HG02571 (cell line): ENCODE results near the gene HAUS7.
"Not testable (repeated sequence)": the region's sequence is repeated elsewhere in the genome, so short reads cannot be mapped to it uniquely, and the experiment has no call there.

Experiments
- ATAC-seq: cut with Tn5 transposase; IDR thresholded peaks from one replicate; pipeline ENCODE4 v1.9.1; 2021; ENCODE audit warnings: mild to moderate bottlenecking, moderate library complexity; ENCODE audit not compliant: unreplicated experiment

Gene HAUS7

DNA sequence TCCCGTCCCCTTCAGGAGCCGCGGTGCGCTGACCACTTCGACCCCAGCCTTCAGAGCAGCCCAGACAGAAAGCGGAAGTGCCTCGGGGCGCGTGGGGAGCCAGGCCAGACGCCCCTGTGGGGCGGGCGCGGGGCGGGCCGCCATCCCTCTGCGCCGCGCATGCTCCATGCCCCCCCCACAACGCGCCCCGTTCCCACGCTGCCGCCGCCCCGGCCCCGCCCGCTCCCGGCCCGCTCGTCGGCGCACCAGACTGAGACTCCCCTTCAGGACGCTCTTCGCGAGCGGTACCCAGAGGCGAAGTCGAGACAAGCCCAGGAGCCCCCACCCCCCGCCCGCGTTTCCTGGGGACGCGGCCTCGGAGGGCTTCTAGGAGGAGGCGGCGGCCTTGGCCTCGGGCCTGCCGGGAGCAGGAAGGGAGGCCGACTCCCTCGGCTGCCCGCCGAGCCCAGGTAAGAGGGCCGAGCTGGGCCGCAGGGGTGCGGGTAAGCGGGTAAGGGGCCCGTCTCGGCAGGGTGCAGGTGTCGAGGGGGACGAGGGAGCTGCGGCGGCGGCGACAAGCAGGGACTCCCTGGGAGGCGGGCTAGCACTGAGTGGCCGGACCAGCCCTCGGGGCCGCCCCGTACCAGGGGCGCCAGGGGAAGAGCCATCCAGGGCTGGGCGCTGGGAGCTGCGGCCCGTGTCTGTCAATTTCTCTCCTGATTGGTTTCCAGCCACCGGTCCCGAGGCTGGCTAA lies 59.0 kb downstream of the HAUS7 start, which contains the start of gene ZFP92:
TSS of gene ZFP92 (plus strand) at position 218 of the 733 bp plus-strand sequence. CDS start 6,851 bp downstream, outside the sequence.
- ATAC-seq, result no peak

- no peak for ATAC-seq
Observed at GRCh38 chrX:153410888-153411254, 59.5 kb downstream of the HAUS7 start.

DNA sequence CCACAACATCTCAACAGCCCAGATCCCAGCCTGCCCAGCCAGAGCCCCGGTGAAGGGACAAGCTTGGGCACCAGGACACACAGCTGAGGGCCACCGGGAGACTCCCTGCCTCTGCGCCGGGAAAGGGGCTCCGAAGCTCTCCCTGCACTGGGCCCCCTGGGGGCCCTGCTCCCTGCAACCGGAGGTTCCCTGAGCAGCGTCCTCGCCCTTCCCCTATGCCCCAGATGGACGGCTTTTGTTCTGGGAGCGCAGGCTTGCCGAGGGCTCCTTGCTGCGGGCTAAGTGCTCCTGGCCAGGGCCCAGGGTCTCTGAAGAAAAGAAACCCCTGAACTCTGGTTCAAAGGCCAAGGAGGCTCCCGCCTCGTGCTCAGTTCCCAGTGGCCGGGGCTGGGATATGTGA lies 60.0 kb downstream of the HAUS7 start:
- ATAC-seq, result no peak

DNA sequence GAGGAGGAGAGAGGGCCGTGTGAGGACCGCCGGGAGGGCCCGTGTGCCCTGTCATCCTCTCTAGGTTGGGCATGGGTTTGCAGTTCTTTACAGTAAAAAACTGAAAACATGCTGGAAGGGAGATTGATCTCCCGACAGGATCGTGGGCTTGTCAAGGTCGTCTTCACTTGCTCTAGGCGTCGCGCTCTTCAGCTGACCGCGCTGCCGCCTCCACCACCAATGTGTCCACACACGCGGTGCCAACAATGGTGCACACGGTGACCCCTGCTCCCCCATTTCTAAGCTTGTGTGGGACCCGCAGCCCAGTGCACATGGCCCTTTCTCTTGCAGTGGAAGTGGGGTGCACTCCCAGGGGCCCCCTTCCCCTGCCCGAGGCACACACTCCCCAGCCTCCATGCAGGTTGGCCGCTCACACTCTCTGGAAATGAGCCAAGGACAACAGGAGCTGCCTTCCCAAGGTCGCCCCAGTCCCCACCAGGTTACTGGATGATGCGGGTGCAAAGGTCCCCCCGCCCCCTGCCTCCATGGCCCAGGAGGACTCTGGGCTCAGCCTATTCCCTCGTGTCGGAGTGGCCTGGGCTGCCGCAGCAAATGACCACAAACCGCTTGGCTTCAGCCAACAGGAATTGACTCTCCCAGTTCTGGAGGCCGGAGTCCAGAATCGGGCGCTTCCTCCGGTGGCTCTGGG lies 60.8 kb downstream of the HAUS7 start:
- ATAC-seq, result no peak

- ATAC-seq, result no peak
Observed at GRCh38 chrX:153408871-153409351, 61.5 kb downstream of the HAUS7 start.

- ATAC-seq, result no peak
Observed at GRCh38 chrX:153408221-153408721, 62.1 kb downstream of the HAUS7 start.

GRCh38 chrX:153407736-153408135 lies 62.6 kb downstream of the HAUS7 start:
- no peak for ATAC-seq

- ATAC-seq, result no peak
Observed at GRCh38 chrX:153406903-153407302, 63.5 kb downstream of the HAUS7 start.

- ATAC-seq, result no peak
Observed at GRCh38 chrX:153406011-153406410, 64.4 kb downstream of the HAUS7 start.

DNA sequence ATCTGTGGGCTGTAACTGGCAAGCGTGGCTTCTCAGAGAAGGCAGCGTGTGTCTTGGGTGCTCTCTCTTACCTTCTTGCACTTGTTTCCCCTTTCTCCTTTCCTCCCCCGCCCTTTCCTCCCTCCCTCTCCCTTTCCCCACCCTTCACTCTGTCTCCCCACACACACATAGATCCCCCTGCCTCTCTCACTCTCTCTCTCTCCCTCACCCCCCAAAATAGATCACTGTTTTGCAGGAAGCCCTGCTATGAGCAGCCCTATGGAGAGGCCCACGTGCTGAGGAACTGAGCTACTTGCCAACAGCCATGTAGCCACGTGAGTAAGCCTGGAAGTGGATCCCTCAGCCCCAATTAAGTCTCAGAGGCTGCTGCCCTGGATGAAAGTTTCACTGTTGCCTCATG lies 65.0 kb downstream of the HAUS7 start:
- ATAC-seq, result no peak

DNA sequence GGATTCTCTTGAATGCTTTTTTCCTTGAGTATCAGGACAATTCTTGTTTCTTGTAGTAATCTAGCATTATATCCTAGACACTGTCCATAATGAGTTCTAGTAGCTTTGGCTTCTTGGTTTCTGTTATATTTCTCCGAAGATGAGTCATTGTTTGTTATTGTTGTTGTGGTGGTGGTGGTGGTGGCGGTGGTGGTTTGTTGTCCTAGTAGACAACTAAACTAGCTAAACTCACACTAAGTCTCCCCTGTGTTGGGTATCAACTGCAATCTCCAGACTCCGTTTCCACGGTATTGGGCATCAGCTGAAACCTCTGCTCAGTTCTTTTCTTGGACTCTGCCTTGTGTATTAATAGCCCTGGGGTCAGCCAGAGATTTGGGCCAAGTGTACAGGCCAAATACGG lies 66.0 kb downstream of the HAUS7 start:
- ATAC-seq, result not testable (repeated sequence)

GRCh38 chrX:153401133-153401764 lies 69.1 kb downstream of the HAUS7 start, which contains the start of gene PNMA6E:
Gene PNMA6E (minus strand): TSS chrX:153401350. CDS start chrX:153398849, 2,501 bp downstream.
- no peak for ATAC-seq

DNA sequence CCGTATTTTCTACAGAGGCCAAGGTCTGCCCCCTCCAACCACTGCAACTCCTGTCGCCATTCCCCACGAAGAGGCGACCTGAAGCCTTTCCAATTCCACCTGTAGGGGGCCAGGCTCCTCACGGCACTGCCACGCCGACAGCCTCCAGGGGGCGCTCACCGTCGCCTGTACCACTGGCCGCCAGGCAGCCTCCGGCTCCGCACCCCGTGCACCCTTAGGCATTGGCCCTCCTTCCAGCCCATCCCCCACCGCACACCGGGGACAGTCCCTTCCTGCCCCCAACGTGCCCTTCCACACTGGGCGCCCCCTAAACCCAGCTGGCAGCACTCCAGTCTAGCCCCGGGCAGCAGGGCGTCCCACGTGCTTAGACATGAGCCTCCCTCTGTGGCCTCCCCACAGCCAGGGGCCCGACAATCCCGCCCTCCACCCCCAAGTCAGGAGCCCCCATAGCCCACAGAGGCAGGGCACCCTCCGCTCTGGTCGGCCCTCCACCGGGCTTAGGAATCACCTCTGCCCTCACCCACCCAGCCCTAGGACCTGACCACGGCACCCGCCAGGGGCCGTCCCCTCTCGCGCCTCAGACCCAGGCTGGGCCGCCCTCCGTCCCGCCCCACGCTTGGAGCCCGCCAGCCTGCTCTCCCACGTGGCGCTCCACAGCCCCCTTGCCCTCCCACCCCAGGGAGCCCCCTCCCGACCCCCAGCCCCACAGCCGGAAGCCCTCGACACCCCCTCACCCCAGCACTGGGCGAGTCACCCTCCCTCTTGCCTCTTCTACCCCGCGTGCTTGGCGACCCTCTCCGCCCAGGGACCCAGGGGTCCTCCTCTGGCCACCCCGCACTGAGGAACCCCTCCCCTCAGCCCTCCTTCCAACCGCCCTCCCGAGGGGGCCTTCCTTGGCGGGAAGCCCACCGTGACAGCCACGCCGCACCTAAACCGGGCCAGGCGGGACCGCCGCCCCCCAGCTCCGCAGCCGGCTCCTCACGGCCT lies 69.9 kb downstream of the HAUS7 start:
- no peak for ATAC-seq

- no peak for ATAC-seq
Observed at GRCh38 chrX:153398275-153398960, 72.0 kb downstream of the HAUS7 start.
